NCI-H1417 treated with DMSO at 0.1 percent for 48 hours (cell line): ENCODE results near the gene IL20.

Experiments
- DNase-seq: peaks from one replicate; lab custom pipeline; 2025; lab: John Stamatoyannopoulos, UW

Gene IL20

DNA sequence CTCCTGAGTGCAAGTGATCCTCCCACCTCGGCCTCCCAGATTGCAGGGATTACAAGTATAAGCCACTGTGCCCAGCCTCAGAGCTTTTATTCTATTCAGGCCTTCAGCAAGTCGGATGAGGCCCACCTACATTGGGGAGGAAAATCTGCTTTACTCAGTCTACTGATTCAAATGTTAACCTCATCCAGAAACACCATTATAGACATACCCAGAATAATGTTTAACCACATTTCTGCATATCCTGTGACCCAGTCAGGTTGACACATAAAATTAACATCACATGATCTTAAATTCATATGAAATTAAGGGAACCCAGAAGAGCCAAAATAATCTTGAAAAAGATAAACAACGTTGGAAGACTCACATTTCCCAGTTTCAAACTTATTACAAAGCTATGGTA lies 14.9 kb downstream of the IL20 start:
- no peak for DNase-seq

GRCh38 chr1:206882555-206882954 lies 17.1 kb downstream of the IL20 start:
- DNase-seq, result no peak

- no peak for DNase-seq
Measured at GRCh38 chr1:206883160-206883559, 17.7 kb downstream of the IL20 start.

DNA sequence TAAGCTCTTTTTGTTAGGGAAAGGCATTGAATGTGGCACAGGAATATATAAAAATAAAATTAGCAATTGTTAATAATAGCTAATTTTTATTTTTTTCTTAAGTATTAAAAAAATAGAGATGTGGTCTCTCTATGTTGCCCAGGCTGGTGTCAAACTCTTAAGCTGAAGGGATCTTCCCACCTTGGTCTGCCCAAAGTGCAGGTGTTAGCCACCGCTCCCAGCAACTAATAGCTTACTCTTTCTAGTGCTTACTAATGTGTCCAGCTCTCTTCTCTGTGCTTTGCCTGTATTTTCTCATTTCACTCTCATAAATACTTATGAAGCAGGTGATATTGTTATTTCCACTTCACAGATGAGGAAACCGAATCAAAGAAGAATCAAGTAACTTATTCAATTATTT lies 18.5 kb downstream of the IL20 start:
- no peak for DNase-seq

DNA sequence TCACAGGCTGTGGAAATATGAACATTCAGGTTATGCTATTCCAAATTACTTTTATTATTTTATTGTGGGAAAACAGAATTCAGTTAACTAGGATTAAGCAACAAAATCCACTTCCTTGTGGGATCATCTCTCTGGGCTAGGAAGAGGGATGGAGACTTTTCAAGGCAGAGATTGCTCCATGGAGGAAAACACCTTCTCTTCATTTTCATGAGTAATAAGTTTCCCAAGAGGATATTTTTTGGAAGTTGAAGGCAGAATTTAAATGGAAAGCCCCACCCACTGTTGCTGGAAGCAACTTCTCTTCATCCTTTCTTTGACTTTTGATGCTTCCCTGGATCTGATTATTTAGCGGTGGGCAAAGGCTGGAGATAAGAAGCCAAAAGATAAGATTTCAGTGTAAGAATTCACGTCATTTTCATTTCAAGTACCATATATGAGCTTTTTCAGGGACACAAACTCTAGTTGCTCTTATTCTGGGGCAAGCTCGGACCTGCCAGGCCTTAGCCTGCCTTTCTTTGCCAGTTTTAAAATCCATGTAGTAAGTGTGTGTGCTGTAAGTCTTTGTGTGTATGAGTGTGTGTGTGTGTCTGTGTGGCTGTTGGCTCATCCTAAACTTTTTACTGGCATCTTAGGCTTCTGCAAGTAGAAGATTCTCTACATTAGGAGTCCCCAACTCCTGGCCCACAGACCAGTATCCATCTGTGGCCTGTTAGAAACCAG lies 20.1 kb downstream of the IL20 start:
- DNase-seq, result no peak

DNA sequence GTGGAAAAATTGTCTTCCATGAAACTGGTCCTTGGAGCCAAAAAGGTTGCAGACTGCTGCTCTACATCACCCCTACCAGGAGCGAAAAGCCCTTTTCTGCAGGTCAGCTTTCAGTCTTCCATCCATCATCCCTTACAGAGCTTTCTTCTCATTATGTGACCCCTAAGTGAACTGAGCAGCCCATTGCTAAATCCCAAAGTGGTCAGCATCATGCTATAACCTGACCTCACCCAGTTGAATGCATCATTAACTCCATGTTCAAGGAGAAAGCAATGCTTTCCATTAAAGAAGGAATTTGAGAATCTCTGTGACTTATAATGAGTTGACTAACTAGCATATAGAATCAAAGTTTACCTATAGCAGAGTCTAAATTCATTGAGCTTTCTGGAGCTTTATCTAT lies 21.4 kb downstream of the IL20 start:
- DNase-seq, result no peak

GRCh38 chr1:206887701-206888100 lies 22.3 kb downstream of the IL20 start:
- DNase-seq, result no peak

DNA sequence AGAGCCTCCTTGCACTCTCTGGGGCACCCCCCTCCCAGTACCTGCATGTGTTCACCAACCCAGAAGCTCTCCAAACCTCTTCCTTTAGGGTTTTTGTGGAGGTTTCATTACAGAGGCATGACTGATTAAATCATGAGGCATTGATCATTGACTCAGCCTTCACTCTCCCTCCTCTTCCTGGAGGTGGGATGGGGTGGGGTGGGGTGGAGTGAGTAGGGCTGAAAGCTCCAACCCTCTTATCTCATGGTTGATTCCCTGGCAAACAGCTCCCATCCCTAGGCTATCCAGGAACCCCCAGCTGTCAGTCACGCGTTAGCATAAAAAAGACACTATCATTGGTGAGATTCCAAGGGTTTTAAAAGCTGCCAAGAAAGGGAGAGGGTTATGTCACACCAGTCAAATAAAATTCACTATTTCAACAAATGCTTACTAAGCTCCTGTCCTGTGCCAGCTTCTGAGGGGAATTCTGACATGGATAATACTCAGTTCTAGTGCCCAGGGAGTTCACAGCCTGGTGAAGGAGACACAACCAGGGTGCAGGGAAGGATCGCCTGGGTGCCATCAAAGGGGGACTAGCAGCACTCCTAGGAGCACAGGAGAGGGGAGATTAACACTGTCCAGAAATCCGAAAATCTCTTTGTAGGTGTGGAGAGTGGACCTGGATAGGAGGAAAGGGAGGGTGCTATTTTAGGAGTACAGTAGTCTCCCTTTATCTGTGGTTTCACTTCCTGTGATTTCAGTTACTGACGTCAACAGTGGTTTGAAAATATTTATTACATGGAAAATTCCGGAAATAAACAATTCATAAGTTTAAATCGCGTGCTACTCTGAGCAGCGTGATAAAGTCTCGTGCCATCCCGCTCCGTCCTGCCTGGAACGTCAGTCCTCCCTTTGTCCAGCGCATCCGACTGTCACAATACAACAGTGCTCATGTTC lies 25.0 kb downstream of the IL20 start:
- DNase-seq, result no peak

- no peak for DNase-seq
Measured at GRCh38 chr1:206891412-206891811, 26.0 kb downstream of the IL20 start.

DNA sequence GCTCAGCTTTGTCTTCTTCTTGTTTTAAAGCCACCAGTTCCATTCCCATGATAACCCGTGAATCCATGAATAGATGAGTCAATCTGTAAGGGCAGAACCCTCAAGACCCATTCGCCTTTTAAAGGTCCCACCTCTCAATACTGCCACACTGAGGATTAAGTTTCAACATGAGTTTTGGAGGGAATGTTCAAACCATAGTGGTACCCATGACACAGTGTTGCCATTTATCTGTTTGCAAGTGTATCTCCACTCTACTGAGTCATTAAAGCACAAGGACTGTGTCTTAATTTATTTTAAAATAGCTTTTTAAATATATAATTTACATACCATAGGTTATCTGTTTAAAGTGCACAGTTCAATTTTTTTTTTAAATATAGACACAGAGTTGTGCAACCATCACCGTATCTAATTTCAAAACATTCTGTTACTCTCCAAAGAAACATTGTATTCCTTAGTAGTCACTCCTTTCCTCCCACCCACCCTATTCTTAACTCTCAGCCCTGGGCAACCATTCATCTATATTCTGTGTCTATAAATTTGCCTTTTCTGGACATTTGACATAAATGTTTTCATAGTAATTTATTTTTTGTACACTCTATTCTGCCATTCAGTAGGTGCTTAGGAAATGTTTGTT lies 27.0 kb downstream of the IL20 start:
- DNase-seq, result no peak

- no peak for DNase-seq
Measured at GRCh38 chr1:206893380-206893779, 28.0 kb downstream of the IL20 start.

DNA sequence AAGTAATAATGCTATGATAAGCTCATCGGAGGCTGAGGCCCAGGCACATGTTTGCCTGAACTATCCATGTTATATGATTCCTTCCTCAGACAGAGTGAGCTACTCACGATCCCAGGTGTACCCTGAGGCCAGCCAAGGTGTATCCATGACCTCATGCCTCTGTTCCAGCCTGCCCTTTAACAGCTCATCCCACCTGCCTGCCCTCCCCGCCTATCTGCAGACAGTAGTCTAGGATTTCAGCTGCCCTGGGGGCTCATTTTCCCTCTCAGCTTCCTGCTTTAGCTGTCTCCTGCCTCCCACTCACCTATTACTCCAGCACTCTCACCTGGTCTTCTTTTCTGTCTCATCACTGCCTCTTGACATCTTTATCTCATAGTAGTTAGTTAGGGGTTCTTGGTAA lies 29.9 kb downstream of the IL20 start:
- peak; percentile 38 for DNase-seq

DNA sequence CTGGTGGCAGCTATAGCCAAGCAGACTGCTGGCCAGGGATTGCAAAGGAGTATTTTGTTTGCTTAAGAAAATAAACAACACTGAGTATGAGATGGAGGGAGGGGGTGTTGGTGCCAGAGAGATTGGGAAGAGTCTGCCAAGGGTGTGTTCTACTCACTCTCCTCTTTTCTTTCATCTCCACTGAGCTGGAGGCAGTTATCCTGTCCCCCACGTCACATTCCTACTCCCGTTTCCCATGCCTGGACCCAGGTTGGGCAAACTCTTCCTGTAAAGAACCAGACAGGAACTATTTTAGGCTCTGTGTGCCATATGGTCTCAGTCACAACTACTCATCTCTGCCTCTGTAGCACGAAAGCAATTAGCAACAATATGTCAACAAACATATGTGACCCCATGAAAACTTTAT lies 30.4 kb downstream of the IL20 start:
- no peak for DNase-seq

- no peak for DNase-seq
Measured at GRCh38 chr1:206896261-206896660, 30.8 kb downstream of the IL20 start.

- DNase-seq, result no peak
Measured at GRCh38 chr1:206897175-206897574, 31.8 kb downstream of the IL20 start, which contains the start of gene IL24. Gene IL24 (plus strand): TSS chr1:206897443. CDS start chr1:206897833, 390 bp downstream.

GRCh38 chr1:206898089-206898914 lies 32.9 kb downstream of the IL20 start:
- no peak for DNase-seq

GRCh38 chr1:206898915-206899431 lies 33.5 kb downstream of the IL20 start:
- no peak for DNase-seq

- no peak for DNase-seq
Measured at GRCh38 chr1:206899717-206900116, 34.3 kb downstream of the IL20 start.

GRCh38 chr1:206900149-206900548 lies 34.7 kb downstream of the IL20 start:
- no peak for DNase-seq

GRCh38 chr1:206901944-206902343 lies 36.5 kb downstream of the IL20 start:
- no peak for DNase-seq

- no peak for DNase-seq
Measured at GRCh38 chr1:206902702-206903101, 37.3 kb downstream of the IL20 start.

DNA sequence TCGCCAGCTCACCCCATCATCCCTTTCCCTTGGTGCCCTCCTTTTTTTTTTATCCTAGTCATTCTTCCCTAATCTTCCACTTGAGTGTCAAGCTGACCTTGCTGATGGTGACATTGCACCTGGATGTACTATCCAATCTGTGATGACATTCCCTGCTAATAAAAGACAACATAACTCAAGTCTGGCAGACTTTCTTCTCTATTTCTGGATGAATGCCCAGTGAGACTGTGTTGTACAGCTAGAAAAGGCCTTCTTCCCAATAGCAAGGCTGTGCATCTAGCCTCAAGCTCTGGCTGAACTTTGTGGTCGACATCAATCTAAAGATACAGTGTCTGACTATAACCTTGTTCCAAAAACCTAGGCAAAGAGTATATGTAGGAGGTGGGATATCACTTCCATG lies 38.3 kb downstream of the IL20 start:
- no peak for DNase-seq
